GM11168 (cell line): ENCODE results near the gene PREX1.
"Not testable (repeated sequence)": the region's sequence is repeated elsewhere in the genome, so short reads cannot be mapped to it uniquely, and the experiment has no call there.

ENCODE experiments used
- in situ Hi-C: fragments of 300-500 bp; cut with MboI; formaldehyde crosslinking; loops from one replicate; pipeline ENCODE4 v1.12.0; 2022; ENCODE audit warnings: low sequenced_read_pairs; ENCODE audit not compliant: unreplicated experiment

Gene PREX1

DNA sequence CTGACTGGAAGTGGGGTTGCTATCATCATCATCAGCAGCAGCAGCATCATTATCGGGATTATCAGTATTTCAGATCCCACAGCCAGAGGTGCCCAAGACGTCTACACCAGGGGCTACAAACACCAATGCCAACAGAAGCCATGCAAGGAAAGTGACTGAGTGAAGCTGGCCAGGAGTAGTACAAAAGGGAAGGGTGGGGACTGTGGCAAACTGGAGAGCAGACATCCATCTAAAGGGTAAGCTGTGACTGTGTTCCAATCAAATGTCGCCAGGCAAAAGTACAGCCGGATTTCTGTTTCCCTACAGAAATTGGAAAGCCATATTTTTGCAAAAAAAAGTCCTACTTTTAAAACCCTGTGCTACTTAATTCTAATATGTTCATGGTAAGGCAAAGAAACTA is 50.0 kb downstream of the PREX1 start:
- in situ Hi-C loops, result no loop called here

DNA sequence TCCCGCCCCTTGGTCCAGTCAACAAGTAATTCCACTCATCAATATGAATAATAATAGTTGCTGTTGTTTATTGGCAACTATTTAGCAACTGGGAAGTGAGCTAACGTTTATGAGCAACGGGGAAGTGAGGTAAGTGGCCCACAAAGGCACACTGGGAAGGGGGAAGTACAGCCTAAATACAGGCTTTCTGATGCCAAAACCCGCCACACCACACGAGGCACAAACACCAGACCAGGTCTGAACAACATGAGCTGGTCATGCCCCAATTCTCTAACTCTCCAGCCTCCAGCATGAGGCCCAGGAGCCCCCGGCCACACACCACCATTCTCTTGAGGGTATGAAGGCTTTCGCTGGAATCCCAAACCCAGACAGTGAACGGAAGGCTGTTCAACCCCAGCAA is 50.8 kb downstream of the PREX1 start:
- in situ Hi-C loops, result no loop called here

GRCh38 chr20:48776306-48776705 is 51.5 kb downstream of the PREX1 start:
- in situ Hi-C loops, result no loop called here

DNA sequence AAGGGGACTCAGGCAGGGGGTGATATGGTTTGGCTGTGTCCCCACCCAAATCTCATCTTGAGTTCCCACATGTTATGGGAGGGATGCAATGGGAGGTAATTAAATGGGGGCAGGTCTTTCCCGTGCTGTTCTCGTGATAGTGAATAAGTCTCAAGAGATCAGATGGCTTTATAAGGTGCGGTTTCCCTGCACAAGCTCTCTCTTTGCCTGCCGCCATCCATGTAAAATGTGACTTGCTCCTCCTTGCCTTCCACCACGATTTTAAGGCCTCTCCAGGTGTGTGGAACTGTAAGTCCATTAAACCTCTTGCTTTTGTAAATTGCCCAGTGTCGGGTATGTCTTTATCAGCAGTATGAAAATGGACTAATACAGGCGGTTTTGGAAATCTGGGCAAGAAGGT is 52.3 kb downstream of the PREX1 start:
- in situ Hi-C loops, result not testable (repeated sequence)

DNA sequence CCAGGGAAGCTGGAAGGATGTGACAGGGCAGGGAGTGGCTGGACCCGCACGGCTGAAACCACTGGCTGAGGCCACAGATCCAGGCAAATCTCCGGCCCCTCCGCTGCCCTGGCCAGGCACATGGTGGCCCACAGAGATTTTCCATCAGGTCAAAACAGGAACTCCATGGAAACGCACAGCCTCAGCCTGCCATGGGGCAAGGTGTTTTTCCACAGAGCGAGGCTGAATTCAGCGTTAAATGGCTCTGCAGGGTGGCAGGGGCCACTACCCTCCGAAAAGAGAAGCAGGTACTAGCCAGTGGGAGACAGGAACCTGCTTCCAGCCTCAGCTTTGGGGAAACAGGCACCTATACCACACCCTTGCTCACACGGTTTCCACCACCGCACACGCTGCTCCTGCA is 53.1 kb downstream of the PREX1 start:
- in situ Hi-C loops, result no loop called here

- in situ Hi-C loops, result no loop called here
Measured at GRCh38 chr20:48773837-48774418, 53.9 kb downstream of the PREX1 start.

GRCh38 chr20:48772183-48772976 is 55.4 kb downstream of the PREX1 start:
- in situ Hi-C loops, result no loop called here

GRCh38 chr20:48771542-48771941 is 56.3 kb downstream of the PREX1 start:
- in situ Hi-C loops, result no loop called here

- in situ Hi-C loops, result no loop called here
Measured at GRCh38 chr20:48770700-48771442, 56.9 kb downstream of the PREX1 start.

GRCh38 chr20:48769069-48769983 is 58.5 kb downstream of the PREX1 start:
- in situ Hi-C loops, result no loop called here

DNA sequence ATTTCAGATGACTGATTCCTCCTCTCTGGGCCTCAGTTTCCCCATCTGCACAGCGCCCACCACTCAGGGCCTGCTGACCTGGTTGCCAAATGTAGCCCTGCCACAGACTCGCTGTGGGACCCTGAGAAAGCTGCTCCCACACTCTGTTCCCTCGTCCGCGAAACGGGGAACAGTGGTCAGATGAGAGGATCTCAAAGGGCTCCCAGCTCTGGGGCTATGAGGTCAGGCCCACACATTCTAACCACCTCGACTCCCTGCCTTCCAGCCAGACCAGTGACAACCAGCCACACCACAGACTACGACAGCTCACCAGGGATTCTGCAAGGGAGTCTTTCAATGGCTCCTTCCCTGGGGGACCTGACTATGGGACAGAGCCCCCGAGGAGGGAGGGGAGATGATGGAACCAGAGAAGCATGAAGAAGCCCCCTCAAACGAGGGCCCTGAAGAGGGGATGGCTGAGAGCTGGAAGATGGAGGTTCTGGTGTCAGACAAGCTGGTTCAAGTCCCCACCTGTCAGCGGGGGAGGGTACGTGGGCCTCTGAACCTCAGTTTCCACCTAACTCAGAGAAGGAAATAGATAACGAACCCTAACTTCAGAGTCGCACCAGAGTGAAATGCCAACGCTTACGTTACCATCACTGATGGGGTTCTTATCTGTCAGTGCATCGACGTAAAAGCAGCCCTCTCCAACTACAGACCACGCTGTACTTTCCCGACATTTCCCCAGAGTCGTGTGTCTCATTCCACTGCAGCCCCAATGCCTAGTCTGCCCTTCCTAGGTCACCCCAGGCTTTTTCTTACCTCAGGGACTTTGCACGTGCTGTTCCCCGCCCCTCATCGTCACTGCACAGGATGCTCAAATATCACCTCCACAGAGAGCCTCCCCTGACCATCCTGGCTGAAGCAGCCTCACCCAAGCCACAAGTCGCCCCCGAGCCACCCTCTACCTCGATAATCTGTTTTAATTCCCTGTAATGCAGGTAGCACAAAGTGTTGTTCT is 60.5 kb downstream of the PREX1 start:
- in situ Hi-C loops, result no loop called here

- in situ Hi-C loops, result no loop called here
Measured at GRCh38 chr20:48766205-48766604, 61.6 kb downstream of the PREX1 start.

- in situ Hi-C loops, result no loop called here
Measured at GRCh38 chr20:48765359-48765758, 62.4 kb downstream of the PREX1 start.

DNA sequence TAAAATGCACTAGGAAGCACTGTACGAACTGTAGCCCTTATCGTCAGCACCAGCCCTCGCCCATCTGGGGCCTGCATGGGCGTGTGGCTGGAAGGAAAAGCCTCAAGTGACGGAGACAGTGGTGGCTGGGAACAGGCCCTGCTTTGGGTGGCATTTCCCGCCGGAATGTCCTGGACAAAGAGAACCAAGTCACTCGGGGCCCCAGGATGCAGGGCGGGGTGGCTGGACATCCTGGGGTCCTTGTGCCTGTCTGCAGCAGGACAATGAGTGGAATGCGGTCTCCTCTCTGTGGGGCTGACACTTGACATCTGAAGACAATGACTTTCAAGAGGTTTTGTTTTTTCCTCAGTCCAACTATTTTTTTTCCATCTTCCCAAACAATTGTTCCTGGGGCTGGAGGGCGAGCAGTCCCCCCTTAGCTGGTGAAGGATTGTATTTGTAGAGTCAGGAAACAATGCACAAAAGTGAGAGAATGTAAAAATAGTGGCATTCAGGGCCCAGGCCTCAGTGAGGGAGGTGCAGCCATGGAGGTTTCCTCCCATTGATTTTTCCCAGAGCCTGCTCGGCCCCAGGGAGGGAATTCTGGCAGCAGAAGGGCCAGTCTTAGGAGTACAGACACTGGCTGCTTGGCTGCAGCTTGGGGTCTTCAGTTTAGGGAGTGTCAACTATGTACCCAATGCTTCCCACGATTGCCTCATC is 64.4 kb downstream of the PREX1 start:
- in situ Hi-C loops, result no loop called here

- in situ Hi-C loops, result no loop called here
Measured at GRCh38 chr20:48761874-48762273, 65.9 kb downstream of the PREX1 start.

DNA sequence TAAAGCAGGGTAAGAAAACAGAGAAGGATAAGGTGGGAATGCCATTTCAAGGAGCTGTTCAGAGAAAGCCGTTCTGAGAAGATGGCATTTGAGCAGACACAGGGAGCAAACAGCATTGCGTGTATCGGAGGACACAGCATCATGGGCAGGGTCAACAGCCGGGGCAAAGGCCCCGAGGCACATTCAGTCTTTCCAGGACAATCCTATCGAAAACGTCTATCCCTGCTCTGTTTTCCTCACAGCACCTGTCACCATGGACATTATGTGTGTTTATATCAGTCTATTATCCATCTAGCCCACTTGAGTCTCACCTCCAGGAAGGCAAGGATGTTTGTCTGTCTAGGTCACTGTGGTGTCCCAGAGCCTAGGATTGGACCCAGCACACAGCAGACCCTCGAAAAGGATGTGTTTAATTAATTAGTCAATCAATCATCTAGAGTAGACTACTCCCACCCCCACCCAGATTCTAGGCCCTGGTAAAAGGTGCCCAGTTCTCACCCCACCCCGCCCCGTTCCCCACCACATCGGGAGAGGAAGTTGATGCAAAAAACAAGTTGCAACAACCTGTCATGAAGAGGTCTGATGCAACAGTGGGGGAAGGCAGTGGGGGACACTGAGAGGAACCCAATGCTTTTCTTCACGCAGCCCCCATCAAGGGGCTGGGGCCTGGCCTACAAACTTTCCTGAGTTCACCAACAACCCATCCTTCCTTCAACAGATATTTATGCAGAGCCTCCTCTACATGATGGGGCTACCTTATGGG is 66.6 kb downstream of the PREX1 start:
- in situ Hi-C loops, result no loop called here

DNA sequence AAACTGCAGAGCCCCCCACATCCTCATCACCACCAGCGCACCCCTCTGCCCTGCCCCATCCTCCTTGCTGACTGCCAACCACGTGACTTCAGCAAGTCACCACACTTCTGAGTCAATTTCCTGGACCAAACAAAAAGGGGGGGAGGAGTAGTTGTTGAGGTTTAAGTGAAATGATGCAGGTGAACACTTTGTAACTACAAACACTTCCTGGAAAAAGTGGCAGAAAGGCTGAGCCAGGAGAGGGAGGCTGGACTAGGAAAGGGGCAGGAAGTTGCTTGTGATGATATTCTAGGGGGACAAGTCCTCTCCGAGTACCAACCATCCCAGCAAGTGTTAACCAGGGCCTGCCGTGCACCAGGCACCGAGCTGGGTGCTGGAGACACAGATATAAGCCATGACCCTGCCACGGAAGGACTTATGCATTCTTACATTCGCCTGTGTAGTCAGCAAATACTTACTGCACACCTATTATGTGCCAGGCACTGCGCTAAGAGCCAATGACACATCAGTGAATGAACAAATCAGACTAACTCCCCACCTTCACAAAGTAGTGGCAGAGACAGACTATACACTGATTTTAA is 67.3 kb downstream of the PREX1 start:
- in situ Hi-C loops, result no loop called here
